PC-3 (cell line): ENCODE data around the gene MMP1. TPM values are rescaled to one million over a fixed set of nuclear protein-coding genes. Genes with fewer than 3 reads are reported as not detected.
A peak's percentile ranks its signal among the peaks of the same experiment; 100 is the strongest.

Experiments used
- ATAC-seq: fragments of 200-7000 bp; cut with Tn5 transposase; 2 replicates; pipeline ENCODE4 v1.9.1; 2020; ENCODE audit warnings: mild to moderate bottlenecking, moderate library complexity
- BruUV-seq: library from RNA; stranded (reverse); fragments of 400-500 nt; replicated peaks from 2 replicates; lab custom pipeline; 2021; lab: Mats Ljungman, UMichigan
- CTCF ChIA-PET: fragments of 300-600 bp; sonication (Branson Sonifier 250); formaldehyde crosslinking; loops from one replicate; lab custom pipeline; 2022; ENCODE audit warnings: antibody characterized with exemption; lab: Charles Lee
- POLR2A ChIA-PET: fragments of 300-600 bp; sonication (Branson Sonifier 250); formaldehyde crosslinking; loops from one replicate; lab custom pipeline; 2022; ENCODE audit warnings: antibody characterized with exemption; ENCODE audit not compliant: unreplicated experiment; lab: Charles Lee
- DNase-seq: peaks from one replicate; pipeline ENCODE4 v3.0.0-alpha.2; 2015
- H2AFZ ChIP-seq: fragments of 300-600 bp; sonication (generic); 2 replicates; pipeline ENCODE4 v1.6.0; 2016; ENCODE audit warnings: antibody characterized with exemption, low read length
- H3F3A ChIP-seq: fragments of 300-600 bp; sonication (generic); one replicate; pipeline ENCODE4 v1.6.0; 2017; ENCODE audit warnings: antibody characterized with exemption, low read length, control low read depth, mild to moderate bottlenecking; ENCODE audit not compliant: unreplicated experiment
- H3K27ac ChIP-seq: fragments of 300-600 bp; sonication (generic); 2 replicates; pipeline ENCODE4 v1.5.1; 2016; ENCODE audit warnings: mild to moderate bottlenecking, low read length
- H3K27me3 ChIP-seq: fragments of 300-600 bp; sonication (generic); 2 replicates; pipeline ENCODE4 v1.6.1; 2016; ENCODE audit warnings: low read length, mixed read lengths
- H3K36me3 ChIP-seq: fragments of 300-600 bp; sonication (generic); 2 replicates; pipeline ENCODE4 v1.6.1; 2016; ENCODE audit warnings: low read depth, mixed run types, low read length, mixed read lengths
- H3K4me1 ChIP-seq: fragments of 300-600 bp; sonication (generic); 2 replicates; pipeline ENCODE4 v1.5.1; 2016; ENCODE audit warnings: low read length; ENCODE audit not compliant: insufficient read depth
- H3K4me2 ChIP-seq: fragments of 300-600 bp; sonication (generic); 2 replicates; pipeline ENCODE4 v1.6.0; 2016; ENCODE audit warnings: low read length
- H3K4me3 ChIP-seq: fragments of 300-600 bp; sonication (generic); 2 replicates; pipeline ENCODE4 v1.5.1; 2016; ENCODE audit warnings: mild to moderate bottlenecking, low read length, mixed read lengths
- H3K79me2 ChIP-seq: fragments of 300-600 bp; sonication (generic); 2 replicates; pipeline ENCODE4 v1.6.1; 2017; ENCODE audit warnings: low read length, mixed read lengths
- H3K9ac ChIP-seq: fragments of 300-600 bp; sonication (generic); 2 replicates; pipeline ENCODE4 v1.6.0; 2016; ENCODE audit warnings: mild to moderate bottlenecking, low read length
- H3K9me2 ChIP-seq: fragments of 300-600 bp; sonication (generic); replicated peaks from 2 replicates; pipeline ENCODE4 v1.6.1; 2016; ENCODE audit warnings: mixed run types, low read length, mixed read lengths
- H3K9me3 ChIP-seq: fragments of 300-600 bp; sonication (generic); 2 replicates; pipeline ENCODE4 v1.6.1; 2016; ENCODE audit warnings: low read length, mixed read lengths
- H4K20me1 ChIP-seq: fragments of 300-600 bp; sonication (generic); 2 replicates; pipeline ENCODE4 v1.6.1; 2016; ENCODE audit warnings: low read length, mixed read lengths
- CTCF ChIP-seq: fragments of 300-600 bp; sonication (generic); conservative IDR thresholded peaks from 2 replicates; pipeline ENCODE4 v1.5.1; 2017; ENCODE audit warnings: antibody characterized with exemption, low read depth, mild to moderate bottlenecking, low read length
- EZH2 ChIP-seq: fragments of 300-600 bp; sonication (generic); IDR thresholded peaks from one replicate; pipeline ENCODE4 v1.6.1; 2017; ENCODE audit warnings: antibody characterized with exemption, mild to moderate bottlenecking, low read length; ENCODE audit not compliant: unreplicated experiment
- EZH2phosphoT487 ChIP-seq: fragments of 300-600 bp; sonication (generic); IDR thresholded peaks from 2 replicates; pipeline ENCODE4 v1.6.1; 2018; ENCODE audit warnings: mild to moderate bottlenecking, antibody characterized with exemption, low read length, borderline replicate concordance
- intact Hi-C: fragments of 100-400 bp; cut with micrococcal nuclease; formaldehyde crosslinking; loops from 2 replicates; pipeline ENCODE4 v1.9.0; 2023
- total RNA-seq: library from RNA; depleted of rRNA; stranded (reverse); fragments of >200 nt; gene quantifications from 2 replicates; pipeline ENCODE4 v1.2.3, GENCODE V29; 2014

Gene MMP1
- total RNA-seq, 1 experiment from 2014 or later, result 7.3 TPM

GRCh38 chr11:102791271-102792036, 6.5 kb downstream of the MMP1 start:
- Histone ChIP-seq H3K79me2 (no peaks in the 10 kb centered on the region), H3K9ac (no peak overlapping the region), H3K36me3 (no peaks in the 10 kb centered on the region), H2AFZ (no peak overlapping the region), H3K9me2 (no peaks in the 10 kb centered on the region), H3F3A (no peaks in the 10 kb centered on the region), H4K20me1 (no peaks in the 10 kb centered on the region), H3K27ac (no peak overlapping the region), H3K4me2 (0 out of 2 replicates have a peak overlapping the region, but pooled peaks have one; percentile 2), H3K27me3 (no peaks in the 10 kb centered on the region), H3K4me3 (no peak overlapping the region), H3K9me3 (no peaks in the 10 kb centered on the region), H3K4me1 (peaks cover 19% of the 10 kb centered on the region; the same call in 1 of the 2 replicates)
- CTCF ChIA-PET, result no interaction called here
- POLR2A ChIA-PET, result interaction anchor here (0.7 kb wide), 1 partner anchor 450 kb away, joined by 6 read pairs; no protein-coding TSS in a partner anchor
- intact Hi-C loops, result no loop called here
- peak; percentile 73 for DNase-seq
- BruUV-seq, result no TSS peak
- TF ChIP-seq CTCF, result no peak
- TF ChIP-seq EZH2, result no peak
- ATAC-seq, result peak; percentile 45

- Histone ChIP-seq H3K4me3 (no peak overlapping the region), H3K79me2 (no peaks in the 10 kb centered on the region), H3K9me3 (no peaks in the 10 kb centered on the region), H3K4me1 (peaks cover 19% of the 10 kb centered on the region), H3K36me3 (no peaks in the 10 kb centered on the region), H3K27me3 (no peaks in the 10 kb centered on the region), H3K4me2 (no peak overlapping the region), H3F3A (peaks cover under 1% of the 10 kb centered on the region), H4K20me1 (no peaks in the 10 kb centered on the region), H3K9me2 (no peaks in the 10 kb centered on the region), H2AFZ (no peak overlapping the region), H3K9ac (no peak overlapping the region), H3K27ac (no peak overlapping the region)
- ChIA-PET POLR2A (no interaction called here), CTCF (no interaction called here)
- no peak for ATAC-seq
- BruUV-seq, result no TSS peak
- no peak for TF ChIP-seq CTCF
- no peak for TF ChIP-seq EZH2phosphoT487
- no peak for TF ChIP-seq EZH2
- no peak for DNase-seq
- intact Hi-C loops, result loop anchor here (10.0 kb wide), 1 partner anchor 224 kb away; no protein-coding TSS in a partner anchor
Observed at GRCh38 chr11:102788334-102788995, 9.5 kb downstream of the MMP1 start.

- DNase-seq (no peak), ATAC-seq (no peak)
- peaks cover 11% of the 10 kb centered on the region; the same call in 1 of the 2 replicates for H3K9me3 ChIP-seq
- peaks cover 8% of the 10 kb centered on the region for H3F3A ChIP-seq
- H3K4me3 ChIP-seq, result no peak overlapping the region
- CTCF ChIA-PET, result interaction anchor here (1.0 kb wide), 1 partner anchor 18 kb away, joined by 4 read pairs; no protein-coding TSS in a partner anchor
- peak overlapping the region; percentile 42 for H3K4me2 ChIP-seq
- intact Hi-C loops, result loop anchor here (10.0 kb wide), 1 partner anchor 220 kb away; no protein-coding TSS in a partner anchor
- TF ChIP-seq EZH2phosphoT487, result no peak
- no peak for TF ChIP-seq EZH2
- TF ChIP-seq CTCF, result no peak
- H3K27me3 ChIP-seq, result no peaks in the 10 kb centered on the region
- H3K27ac ChIP-seq, result peak overlapping the region; percentile 87
- no peaks in the 10 kb centered on the region for H3K79me2 ChIP-seq
- 0 out of 2 replicates have a peak, but pooled peaks cover 6% of the 10 kb centered on the region for H3K36me3 ChIP-seq
- H4K20me1 ChIP-seq, result no peaks in the 10 kb centered on the region
- peak overlapping the region; percentile 28; the same call in 1 of the 2 replicates for H3K9ac ChIP-seq
- H3K9me2 ChIP-seq, result no peaks in the 10 kb centered on the region
- no peak overlapping the region for H2AFZ ChIP-seq
- H3K4me1 ChIP-seq, result peaks cover 23% of the 10 kb centered on the region
- POLR2A ChIA-PET, result no interaction called here
- BruUV-seq, result TSS peak; percentile 95
Observed at GRCh38 chr11:102784380-102784779, 13.6 kb downstream of the MMP1 start.
